Caco-2 (cell line): ENCODE data around the gene IGFBP7. TPM values are rescaled to one million over a fixed set of nuclear protein-coding genes. Genes with fewer than 3 reads are reported as not detected.
A peak's percentile ranks its signal among the peaks of the same experiment; 100 is the strongest.

Experiments
- BruUV-seq: library from RNA; stranded (reverse); fragments of 400-500 nt; replicated peaks from 2 replicates; lab custom pipeline; 2021; lab: Mats Ljungman, UMichigan
- CTCF ChIA-PET: fragments of 300-600 bp; sonication (Branson Sonifier 250); formaldehyde crosslinking; loops from one replicate; lab custom pipeline; 2022; ENCODE audit warnings: antibody characterized with exemption; lab: Charles Lee
- POLR2A ChIA-PET: fragments of 300-600 bp; sonication (Branson Sonifier 250); formaldehyde crosslinking; loops from one replicate; lab custom pipeline; 2022; ENCODE audit warnings: antibody characterized with exemption; lab: Charles Lee
- DNase-seq, 2 experiments: peaks; one replicate each; pipeline versions ENCODE4 v3.0.0 to v3.0.0-alpha.2; 2020 to 2022
- H3K27me3 ChIP-seq: replicated peaks from 2 replicates; pipeline ENCODE4 v1.6.0; 2011; ENCODE audit warnings: low read length; ENCODE audit not compliant: control insufficient read depth, insufficient read depth
- H3K36me3 ChIP-seq: 2 replicates; pipeline ENCODE4 v1.5.1; 2011; ENCODE audit warnings: low read length; ENCODE audit not compliant: control insufficient read depth, insufficient read depth
- H3K4me1 ChIP-seq: fragments of 250-450 bp; sonication (Bioruptor Pico); 2 replicates; pipeline ENCODE4 v1.5.1; 2020; ENCODE audit warnings: mild to moderate bottlenecking
- H3K4me3 ChIP-seq: 2 replicates; pipeline ENCODE4 v1.5.1; 2011; ENCODE audit warnings: low read depth, mild to moderate bottlenecking, control low read depth, low read length
- H3K9me3 ChIP-seq: fragments of 250-450 bp; sonication (Bioruptor Pico); 2 replicates; pipeline ENCODE4 v1.5.1; 2020; ENCODE audit warnings: mild to moderate bottlenecking, moderate library complexity
- H3K27ac Mint-ChIP-seq: one replicate; pipeline ENCODE4 v1.8.0; 2022; ENCODE audit warnings: mixed read lengths; ENCODE audit not compliant: unreplicated experiment
- H3K27me3 Mint-ChIP-seq: one replicate; pipeline ENCODE4 v1.8.0; 2022; ENCODE audit warnings: mixed read lengths; ENCODE audit not compliant: insufficient read depth, unreplicated experiment
- H3K36me3 Mint-ChIP-seq: one replicate; pipeline ENCODE4 v1.8.0; 2022; ENCODE audit warnings: mild to moderate bottlenecking, mixed read lengths; ENCODE audit not compliant: insufficient read depth, unreplicated experiment
- H3K4me1 Mint-ChIP-seq: one replicate; pipeline ENCODE4 v1.8.0; 2022; ENCODE audit warnings: low read depth, mixed read lengths; ENCODE audit not compliant: unreplicated experiment
- H3K4me3 Mint-ChIP-seq: one replicate; pipeline ENCODE4 v1.8.0; 2022; ENCODE audit warnings: mild to moderate bottlenecking, moderate library complexity, mixed read lengths; ENCODE audit not compliant: unreplicated experiment
- H3K9me3 Mint-ChIP-seq: one replicate; pipeline ENCODE4 v1.8.0; 2022; ENCODE audit warnings: mixed read lengths; ENCODE audit not compliant: unreplicated experiment
- CTCF ChIP-seq, 2 experiments: fragments of 200-600 bp in 1 of 2; IDR thresholded peaks; 1 replicate in 1 of 2; 2 replicates in 1 of 2; pipeline versions ENCODE4 v1.5.1 to v1.8.0; 2011 to 2022; ENCODE audit warnings: antibody characterized with exemption in 1 of 2, control low read depth in 1 of 2, inconsistent platforms in 1 of 2, low read depth in 1 of 2, low read length in 1 of 2, mild to moderate bottlenecking in 1 of 2, moderate library complexity in 1 of 2; ENCODE audit not compliant: insufficient read depth in 1 of 2, severe bottlenecking in 1 of 2, unreplicated experiment in 1 of 2
- intact Hi-C: fragments of 100-400 bp; cut with micrococcal nuclease; formaldehyde crosslinking; loops from one replicate; pipeline ENCODE4 v1.10.0; 2022; ENCODE audit not compliant: unreplicated experiment
- total RNA-seq: library from RNA; stranded (reverse); gene quantifications from 2 replicates; pipeline ENCODE4 v1.2.3, GENCODE V29; 2022

Gene IGFBP7
- total RNA-seq, 1 experiment from 2014 or later = 40.4 TPM

GRCh38 chr4:57103051-57103450 lies 7.1 kb downstream of the IGFBP7 start:
- H3K27me3 ChIP-seq = no peaks in the 10 kb centered on the region
- H3K9me3 ChIP-seq = no peaks in the 10 kb centered on the region
- H3K9me3 Mint-ChIP-seq = no peaks in the 10 kb centered on the region
- no peak for TF ChIP-seq CTCF (IDR thresholded peaks at IDR 0.05; ENCODE audit: insufficient read depth in 1 of 2, low read depth in 1 of 2, low read length in 1 of 2, severe bottlenecking in 1 of 2, unreplicated experiment in 1 of 2)
- CTCF ChIA-PET = no interaction called here
- H3K4me1 Mint-ChIP-seq = no peaks in the 10 kb centered on the region
- H3K27me3 Mint-ChIP-seq = no peaks in the 10 kb centered on the region
- intact Hi-C loops = no loop called here
- no TSS peak for BruUV-seq
- H3K36me3 ChIP-seq = no peaks in the 10 kb centered on the region
- H3K27ac Mint-ChIP-seq = no peak overlapping the region
- no peak overlapping the region for H3K4me3 ChIP-seq
- DNase-seq = no peak
- H3K36me3 Mint-ChIP-seq = no peaks in the 10 kb centered on the region
- H3K4me3 Mint-ChIP-seq = no peak overlapping the region
- H3K4me1 ChIP-seq = peaks cover 21% of the 10 kb centered on the region
- POLR2A ChIA-PET = interaction anchor here (0.9 kb wide), 1 partner anchor 24 kb away, joined by 8 read pairs; no protein-coding TSS in a partner anchor

DNA sequence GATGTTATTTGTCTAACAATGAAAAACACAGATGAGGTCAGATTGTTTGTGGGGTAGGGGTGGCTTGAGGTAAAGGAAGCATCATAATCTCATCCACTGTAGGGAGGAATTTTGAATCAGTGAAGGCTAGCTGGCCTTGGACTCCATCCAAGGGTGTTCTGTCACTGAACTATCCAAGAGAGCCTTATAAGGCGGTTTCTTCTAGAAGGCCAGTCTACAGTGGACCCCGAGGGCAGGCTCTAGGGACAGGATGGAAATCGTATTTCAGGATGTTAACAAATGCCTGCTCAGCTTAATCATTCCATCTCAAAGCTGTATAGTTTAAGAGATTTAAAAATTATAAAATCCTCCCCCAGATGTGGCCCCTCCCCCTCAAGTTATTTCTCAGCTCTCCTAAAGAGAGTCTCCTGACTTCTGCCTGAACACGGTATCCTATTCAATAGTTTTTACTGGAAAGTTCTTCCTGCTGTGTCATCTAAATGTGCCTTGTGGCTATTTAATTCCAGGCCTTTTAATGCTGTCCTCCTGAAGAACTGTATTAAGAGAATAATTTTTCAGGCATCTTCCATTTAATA lies 8.0 kb downstream of the IGFBP7 start:
- Mint-ChIP-seq H3K27me3 (no peaks in the 10 kb centered on the region), H3K27ac (no peak overlapping the region), H3K4me1 (no peaks in the 10 kb centered on the region), H3K36me3 (no peaks in the 10 kb centered on the region), H3K9me3 (no peaks in the 10 kb centered on the region), H3K4me3 (no peak overlapping the region)
- no peak for TF ChIP-seq CTCF (IDR thresholded peaks at IDR 0.05; ENCODE audit: insufficient read depth in 1 of 2, low read depth in 1 of 2, low read length in 1 of 2, severe bottlenecking in 1 of 2, unreplicated experiment in 1 of 2)
- Histone ChIP-seq H3K9me3 (no peaks in the 10 kb centered on the region), H3K4me3 (no peak overlapping the region), H3K27me3 (no peaks in the 10 kb centered on the region), H3K4me1 (peaks cover 21% of the 10 kb centered on the region), H3K36me3 (no peaks in the 10 kb centered on the region)
- CTCF ChIA-PET = no interaction called here
- DNase-seq = no peak
- POLR2A ChIA-PET = interaction anchor here (0.9 kb wide), 1 partner anchor 23 kb away, joined by 8 read pairs; no protein-coding TSS in a partner anchor
- BruUV-seq = no TSS peak
- intact Hi-C loops = no loop called here

DNA sequence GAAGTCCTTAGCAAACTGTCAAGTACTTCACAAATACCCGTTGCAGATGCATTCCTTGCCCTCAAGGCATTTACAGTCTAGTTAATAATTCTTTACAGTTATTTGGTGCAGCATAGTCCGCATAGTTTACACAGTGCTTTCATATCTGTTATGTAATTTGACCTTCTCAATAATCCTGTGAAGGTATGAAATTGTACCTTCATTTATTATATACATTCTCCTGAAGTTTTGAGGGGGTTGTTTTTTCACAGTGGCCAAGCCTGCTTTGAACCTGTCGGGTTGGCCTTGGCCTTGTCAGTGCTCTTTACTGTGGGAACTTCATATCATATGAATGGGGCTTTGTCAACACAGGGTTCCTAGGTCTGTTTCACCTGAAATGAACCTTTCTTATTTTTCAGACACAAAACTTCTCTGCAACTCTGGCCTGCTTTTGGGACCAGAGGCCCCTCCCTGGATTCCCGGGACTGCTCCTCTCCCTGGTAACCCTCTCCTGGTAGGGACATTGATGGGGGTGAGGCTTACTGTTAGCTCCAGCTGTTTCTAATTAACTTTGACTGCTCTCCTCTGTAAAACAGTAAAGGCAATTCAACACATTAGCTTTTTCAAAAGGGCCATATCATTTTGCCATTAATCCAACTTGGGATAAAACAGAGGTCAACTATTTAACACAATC lies 9.1 kb downstream of the IGFBP7 start:
- ChIA-PET POLR2A (interaction anchor here (0.7 kb wide), 1 partner anchor 22 kb away, joined by 3 read pairs; no protein-coding TSS in a partner anchor), CTCF (no interaction called here)
- intact Hi-C loops = loop anchor here (1.0 kb wide), 1 partner anchor 23 kb away; no protein-coding TSS in a partner anchor
- no peak overlapping the region for H3K27ac Mint-ChIP-seq
- H3K4me1 Mint-ChIP-seq = no peaks in the 10 kb centered on the region
- DNase-seq = peak; percentile 40 to 44
- no peaks in the 10 kb centered on the region for H3K36me3 Mint-ChIP-seq
- BruUV-seq = no TSS peak
- Histone ChIP-seq H3K9me3 (no peaks in the 10 kb centered on the region), H3K27me3 (no peaks in the 10 kb centered on the region), H3K36me3 (no peaks in the 10 kb centered on the region), H3K4me1 (peaks cover 21% of the 10 kb centered on the region), H3K4me3 (no peak overlapping the region)
- no peak overlapping the region for H3K4me3 Mint-ChIP-seq
- TF ChIP-seq CTCF (IDR thresholded peaks at IDR 0.05; ENCODE audit: insufficient read depth in 1 of 2, low read depth in 1 of 2, low read length in 1 of 2, severe bottlenecking in 1 of 2, unreplicated experiment in 1 of 2) = no peak
- H3K27me3 Mint-ChIP-seq = no peaks in the 10 kb centered on the region
- H3K9me3 Mint-ChIP-seq = no peaks in the 10 kb centered on the region
